Kidney (tissue), 14 donors: ENCODE measurements around the gene OVAAL. TPM values are rescaled to one million over a fixed set of nuclear protein-coding genes. Genes with fewer than 3 reads are reported as not detected.

Experiments used
- DNase-seq, 5 donors: peaks; one replicate each; pipeline ENCODE4 v3.0.0-alpha.2; 2013 to 2020
- FAIRE-seq: peaks from 2 replicates; lab custom pipeline; 2012; peaks lifted over from hg19 to GRCh38; lab: Jason Lieb, UNC
- H3K27ac ChIP-seq, 2 donors: one replicate each; pipeline ENCODE4 v1.7.0; 2013; ENCODE audit warnings: low read depth in 2 of 2, low read length in 2 of 2, inconsistent platforms in 1 of 2
- H3K27me3 ChIP-seq: one replicate; pipeline ENCODE4 v1.7.1; 2013; ENCODE audit warnings: low read length, inconsistent platforms; ENCODE audit not compliant: control insufficient read depth, insufficient read depth
- H3K36me3 ChIP-seq, 3 donors: one replicate each; pipeline versions ENCODE4 v1.7.0 to v1.7.1; 2013; ENCODE audit warnings: low read length in 3 of 3, control low read depth in 1 of 3, inconsistent platforms in 1 of 3; ENCODE audit not compliant: insufficient read depth in 3 of 3, control insufficient read depth in 2 of 3
- H3K4me1 ChIP-seq, 3 donors: one replicate each; pipeline versions ENCODE4 v1.7.0 to v1.7.1; 2013; ENCODE audit warnings: low read length in 3 of 3, inconsistent platforms in 1 of 3, low read depth in 1 of 3; ENCODE audit not compliant: control insufficient read depth in 2 of 3, insufficient read depth in 2 of 3
- H3K4me3 ChIP-seq, 3 donors: one replicate each; pipeline versions ENCODE4 v1.7.0 to v1.8.1; 2013; ENCODE audit warnings: low read length in 3 of 3, control low read depth in 1 of 3, inconsistent platforms in 1 of 3
- H3K9ac ChIP-seq, 3 donors: one replicate each; pipeline versions ENCODE4 v1.7.0 to v1.7.1; 2013; ENCODE audit warnings: low read length in 3 of 3, control low read depth in 1 of 3, inconsistent platforms in 1 of 3
- H3K9me3 ChIP-seq, 3 donors: one replicate each; pipeline versions ENCODE4 v1.7.0 to v1.7.1; 2013; ENCODE audit warnings: low read length in 3 of 3, control low read depth in 1 of 3, inconsistent platforms in 1 of 3; ENCODE audit not compliant: control insufficient read depth in 2 of 3, insufficient read depth in 1 of 3
- CTCF ChIP-seq: IDR thresholded peaks from 3 replicates; pipeline ENCODE4 v1.5.1; 2012; ENCODE audit warnings: mild to moderate bottlenecking, moderate library complexity, borderline replicate concordance; ENCODE audit not compliant: insufficient read depth; ENCODE audit errors: extremely low read depth
- intact Hi-C: fragments of 100-400 bp; cut with DNase I; formaldehyde crosslinking; loops from one replicate; pipeline ENCODE4 v1.11.1; 2022
- polyA plus RNA-seq: library from polyadenylated mRNA; stranded (reverse); fragments of 350-450 nt; fragmentation: Illumina TruSeq; extraction: RNeasy Lipid Tissue Mini Kit (QIAGEN cat#74804); gene quantifications from one replicate; pipeline ENCODE4 v1.2.3, GENCODE V29; 2014; ENCODE audit warnings: low read depth, low replicate concordance; ENCODE audit not compliant: insufficient read depth
- total RNA-seq: library from RNA; stranded (reverse); fragmentation: NEBNext Ultra II Directional; extraction: Animal tissue kit (Norgen Biotek cat#: 25700); gene quantifications from one replicate; pipeline ENCODE4 v1.2.1, GENCODE V29; 2021
- donor health status: control.
- donor health status: control.
- donor health status: control.
- donor health status: control.
- donor health status: control.
- donor health status: DM: yes; HTN: yes; CAD: no.
- donor health status: Normal renal cell carcinoma (clear cell type).

OVAAL gene
- total and polyA plus RNA-seq, 2 donors from 2014 or later: not detected

GRCh38 chr1:180560200-180560867 is 1.6 kb downstream of the OVAAL start:
- intact Hi-C loops: no loop called here
- Histone ChIP-seq H3K36me3 (no peaks in the 10 kb centered on the region), H3K4me3 (no peak overlapping the region), H3K27ac (no peak overlapping the region), H3K27me3 (no peaks in the 10 kb centered on the region), H3K4me1 (peaks cover 0 to 7% (median 0%) of the 10 kb centered on the region in 3 donors), H3K9me3 (no peaks in the 10 kb centered on the region), H3K9ac (no peak overlapping the region)
- TF ChIP-seq CTCF: no peak
- FAIRE-seq (no peak), DNase-seq (no peak)

- H3K27me3 ChIP-seq: no peaks in the 10 kb centered on the region
- intact Hi-C loops: no loop called here
- H3K4me3 ChIP-seq: no peak overlapping the region
- no peak overlapping the region for H3K9ac ChIP-seq
- H3K27ac ChIP-seq: no peak overlapping the region
- no peaks in the 10 kb centered on the region for H3K36me3 ChIP-seq
- peaks cover 0 to 12% (median 4%) of the 10 kb centered on the region in 3 donors for H3K4me1 ChIP-seq
- H3K9me3 ChIP-seq: no peaks in the 10 kb centered on the region
- FAIRE-seq: no peak
- no peak for TF ChIP-seq CTCF
- no peak for DNase-seq
Observed at GRCh38 chr1:180560868-180561600, 2.3 kb downstream of the OVAAL start.

- no peak for FAIRE-seq
- no peak for DNase-seq
- Histone ChIP-seq H3K27me3 (no peaks in the 10 kb centered on the region), H3K27ac (peak overlapping the region; percentile 1 to 17), H3K4me1 (peaks cover 0 to 12% (median 4%) of the 10 kb centered on the region in 3 donors), H3K9ac (no peak overlapping the region), H3K4me3 (no peak overlapping the region), H3K36me3 (no peaks in the 10 kb centered on the region), H3K9me3 (no peaks in the 10 kb centered on the region)
- intact Hi-C loops: no loop called here
- no peak for TF ChIP-seq CTCF
Observed at GRCh38 chr1:180562640-180563025, 3.9 kb downstream of the OVAAL start.
